RWPE1 (cell line): Measurements from ENCODE around the gene PKMYT1.

Experiments used
- CTCF ChIA-PET: fragments of 350-600 bp; sonication (Branson Sonifier 250); formaldehyde crosslinking; extraction: SDS; loops from one replicate; lab custom pipeline; 2021; lab: Yijun Ruan, JAX
- POLR2A ChIA-PET: fragments of 400-600 bp; formaldehyde crosslinking; extraction: SDS; loops from one replicate; lab custom pipeline; 2020; ENCODE audit warnings: antibody characterized with exemption; ENCODE audit not compliant: low non-redundant PET; lab: Yijun Ruan, JAX
- DNase-seq: peaks from one replicate; pipeline ENCODE4 v3.0.0; 2012; ENCODE audit warnings: low spot score
- H3K27ac ChIP-seq: fragments of 450-650 bp; 2 replicates; pipeline ENCODE4 v1.5.1; 2017
- CTCF ChIP-seq: fragments of 450-650 bp; conservative IDR thresholded peaks from 2 replicates; pipeline ENCODE4 v1.5.1; 2017; ENCODE audit warnings: low read depth, mild to moderate bottlenecking

The PKMYT1 gene

GRCh38 chr16:3019594-3020246 is 39.5 kb upstream of the PKMYT1 start:
- no peak for TF ChIP-seq CTCF
- no peak for DNase-seq
- H3K27ac ChIP-seq: peak overlapping the region; percentile 99
- ChIA-PET CTCF (interaction anchor here (0.6 to 2.6 kb wide), 4 partner anchors 11 to 49 kb away, joined by 3 to 13 read pairs (median 8); no protein-coding TSS in a partner anchor), POLR2A (interaction anchor here (1.2 to 5.0 kb wide), 3 partner anchors 9 to 21 kb away, joined by 3 to 49 read pairs (median 48); no protein-coding TSS in a partner anchor)

- no peak within 1 kb of the TSS for H3K27ac ChIP-seq
- CTCF ChIA-PET: no interaction called here
- POLR2A ChIA-PET: no interaction called here
- no peak for DNase-seq
- TF ChIP-seq CTCF: no peak
These were observed 37.7 kb upstream of the PKMYT1 start, which contains the start of gene CLDN6 for GRCh38 chr16:3017794-3018506. Gene CLDN6, minus strand, starts transcription at chr16:3018183. Its CDS starts 2,162 bp downstream, at chr16:3016021.

- POLR2A ChIA-PET: no interaction called here
- no peak for TF ChIP-seq CTCF
- no peak overlapping the region for H3K27ac ChIP-seq
- CTCF ChIA-PET: no interaction called here
- DNase-seq: no peak
These were observed 37.1 kb upstream of the PKMYT1 start for GRCh38 chr16:3017344-3017743.

- no peak for DNase-seq
- ChIA-PET CTCF (no interaction called here), POLR2A (no interaction called here)
- H3K27ac ChIP-seq: no peak overlapping the region; the same call in 1 of the 2 replicates
- no peak for TF ChIP-seq CTCF
These were observed 35.7 kb upstream of the PKMYT1 start for GRCh38 chr16:3015865-3016521.

GRCh38 chr16:3014971-3015370 is 34.7 kb upstream of the PKMYT1 start:
- TF ChIP-seq CTCF: no peak

More at GRCh38 chr16:3014971-3015370, 34.7 kb upstream of the PKMYT1 start:
- ChIA-PET CTCF (interaction anchor here (0.6 kb wide), 1 partner anchor 42 kb away, joined by 4 read pairs; no protein-coding TSS in a partner anchor), POLR2A (no interaction called here)
- H3K27ac ChIP-seq: no peak overlapping the region
- no peak for DNase-seq
